GM06990 (cell line): ENCODE results near the gene ENKD1.
A peak's percentile ranks its signal among the peaks of the same experiment; 100 is the strongest.

Experiments
- DNase-seq: peaks from one replicate; pipeline ENCODE4 v3.0.0-alpha.2; 2011; ENCODE audit not compliant: insufficient read length; ENCODE audit errors: extremely low read depth
- H3K27me3 ChIP-seq: replicated peaks from 2 replicates; pipeline ENCODE4 v1.6.0; 2011; ENCODE audit warnings: low read length; ENCODE audit not compliant: control insufficient read depth, insufficient read depth
- H3K36me3 ChIP-seq: 2 replicates; pipeline ENCODE4 v1.5.1; 2011; ENCODE audit warnings: low read length; ENCODE audit not compliant: control insufficient read depth, insufficient read depth
- H3K4me3 ChIP-seq: replicated peaks from 2 replicates; pipeline ENCODE4 v1.5.1; 2011; ENCODE audit warnings: low read depth, mild to moderate bottlenecking, control low read depth, low read length
- TF ChIP-seq, protein P1 (sequence below): IDR thresholded peaks from 2 replicates; pipeline ENCODE4 v1.5.1; 2011; ENCODE audit warnings: low read length, control low read depth, mild to moderate bottlenecking, inconsistent platforms; ENCODE audit not compliant: insufficient read depth, poor library complexity, severe bottlenecking

Gene ENKD1

DNA sequence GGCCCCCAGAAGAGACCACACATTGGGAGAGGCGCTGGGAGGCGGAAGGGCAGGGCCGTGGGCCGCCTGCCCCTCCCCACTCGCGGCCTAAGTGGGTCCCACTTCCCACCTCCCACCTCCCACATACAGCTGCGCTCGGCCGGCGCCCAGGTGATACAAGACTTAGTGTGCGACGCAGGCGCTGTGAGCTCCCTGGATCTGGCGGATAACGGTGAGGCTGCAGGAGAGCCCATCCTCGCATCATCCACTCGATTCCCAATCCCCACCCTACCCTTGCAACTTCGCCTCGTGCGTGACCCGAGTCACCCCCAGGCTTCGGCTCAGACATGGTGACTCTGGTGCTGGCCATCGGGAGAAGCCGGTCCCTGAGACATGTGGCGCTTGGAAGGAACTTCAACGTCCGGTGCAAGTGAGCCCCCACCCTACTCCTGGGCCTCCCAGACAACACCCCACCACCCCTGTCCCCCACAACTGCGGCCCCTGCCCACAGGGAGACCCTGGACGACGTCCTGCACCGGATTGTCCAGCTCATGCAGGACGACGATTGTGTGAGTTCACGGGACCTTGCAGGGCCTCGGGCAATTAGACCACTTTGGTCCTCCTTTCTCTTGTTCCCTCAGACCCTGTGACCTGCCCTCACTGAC lies 17.7 kb downstream of the ENKD1 start:
- no peak overlapping the region for H3K4me3 ChIP-seq
- TF ChIP-seq, protein P1, sequence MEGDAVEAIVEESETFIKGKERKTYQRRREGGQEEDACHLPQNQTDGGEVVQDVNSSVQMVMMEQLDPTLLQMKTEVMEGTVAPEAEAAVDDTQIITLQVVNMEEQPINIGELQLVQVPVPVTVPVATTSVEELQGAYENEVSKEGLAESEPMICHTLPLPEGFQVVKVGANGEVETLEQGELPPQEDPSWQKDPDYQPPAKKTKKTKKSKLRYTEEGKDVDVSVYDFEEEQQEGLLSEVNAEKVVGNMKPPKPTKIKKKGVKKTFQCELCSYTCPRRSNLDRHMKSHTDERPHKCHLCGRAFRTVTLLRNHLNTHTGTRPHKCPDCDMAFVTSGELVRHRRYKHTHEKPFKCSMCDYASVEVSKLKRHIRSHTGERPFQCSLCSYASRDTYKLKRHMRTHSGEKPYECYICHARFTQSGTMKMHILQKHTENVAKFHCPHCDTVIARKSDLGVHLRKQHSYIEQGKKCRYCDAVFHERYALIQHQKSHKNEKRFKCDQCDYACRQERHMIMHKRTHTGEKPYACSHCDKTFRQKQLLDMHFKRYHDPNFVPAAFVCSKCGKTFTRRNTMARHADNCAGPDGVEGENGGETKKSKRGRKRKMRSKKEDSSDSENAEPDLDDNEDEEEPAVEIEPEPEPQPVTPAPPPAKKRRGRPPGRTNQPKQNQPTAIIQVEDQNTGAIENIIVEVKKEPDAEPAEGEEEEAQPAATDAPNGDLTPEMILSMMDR: no peak
- H3K36me3 ChIP-seq: peaks cover 42% of the 10 kb centered on the region
- DNase-seq: no peak
- no peaks in the 10 kb centered on the region for H3K27me3 ChIP-seq

DNA sequence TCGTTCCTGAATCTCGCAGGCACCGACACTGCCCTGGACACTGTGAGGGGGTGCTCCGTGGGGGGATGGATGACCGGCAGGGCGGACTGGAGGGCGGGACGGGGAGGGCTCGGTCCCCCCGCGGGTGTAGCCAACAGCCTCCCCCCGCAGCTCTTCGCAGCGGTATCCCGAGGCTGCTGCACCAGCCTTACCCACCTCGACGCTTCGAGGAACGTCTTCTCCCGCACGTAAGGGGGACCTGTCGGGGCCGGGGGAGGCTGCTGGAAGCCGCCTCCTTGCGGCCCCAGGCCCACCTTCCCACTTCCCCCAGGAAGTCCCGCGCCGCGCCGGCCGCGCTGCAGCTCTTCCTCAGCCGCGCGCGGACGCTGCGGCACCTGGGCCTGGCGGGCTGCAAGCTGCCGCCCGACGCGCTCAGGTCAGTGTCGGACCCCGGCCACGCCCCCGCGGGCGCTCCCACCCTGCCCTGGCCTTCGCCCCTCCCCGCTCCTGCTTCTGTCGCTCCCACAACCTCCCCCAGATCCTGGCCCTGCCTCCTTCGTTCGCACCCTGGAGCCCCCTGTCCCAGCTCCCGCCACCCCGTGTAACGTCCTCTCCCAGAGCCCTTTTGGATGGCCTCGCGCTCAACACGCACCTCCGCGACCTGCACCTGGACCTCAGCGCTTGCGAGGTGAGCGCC lies 18.3 kb downstream of the ENKD1 start:
- DNase-seq: no peak
- Histone ChIP-seq H3K4me3 (no peak overlapping the region), H3K36me3 (peaks cover 42% of the 10 kb centered on the region), H3K27me3 (no peaks in the 10 kb centered on the region)
- TF ChIP-seq, protein P1: no peak

DNA sequence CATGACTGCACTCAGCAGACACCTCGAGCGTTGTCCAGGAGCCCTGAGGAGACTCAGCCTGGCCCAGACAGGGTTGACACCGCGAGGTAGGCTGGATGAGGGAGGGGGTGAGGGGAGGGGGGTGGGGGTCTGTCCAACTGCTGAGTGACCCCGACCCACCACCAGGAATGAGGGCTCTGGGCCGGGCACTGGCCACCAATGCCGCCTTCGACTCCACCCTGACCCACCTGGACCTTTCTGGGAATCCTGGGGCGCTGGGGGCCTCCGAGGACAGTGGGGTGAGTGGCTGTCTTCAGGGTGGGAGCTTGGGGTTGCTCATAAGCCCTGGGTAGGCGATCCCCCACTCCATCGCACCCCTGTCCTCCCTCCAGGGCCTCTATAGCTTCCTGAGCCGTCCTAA lies 18.9 kb downstream of the ENKD1 start:
- H3K27me3 ChIP-seq: no peaks in the 10 kb centered on the region
- no peak overlapping the region for H3K4me3 ChIP-seq
- peaks cover 42% of the 10 kb centered on the region for H3K36me3 ChIP-seq
- no peak for DNase-seq
- TF ChIP-seq, protein P1: no peak

DNA sequence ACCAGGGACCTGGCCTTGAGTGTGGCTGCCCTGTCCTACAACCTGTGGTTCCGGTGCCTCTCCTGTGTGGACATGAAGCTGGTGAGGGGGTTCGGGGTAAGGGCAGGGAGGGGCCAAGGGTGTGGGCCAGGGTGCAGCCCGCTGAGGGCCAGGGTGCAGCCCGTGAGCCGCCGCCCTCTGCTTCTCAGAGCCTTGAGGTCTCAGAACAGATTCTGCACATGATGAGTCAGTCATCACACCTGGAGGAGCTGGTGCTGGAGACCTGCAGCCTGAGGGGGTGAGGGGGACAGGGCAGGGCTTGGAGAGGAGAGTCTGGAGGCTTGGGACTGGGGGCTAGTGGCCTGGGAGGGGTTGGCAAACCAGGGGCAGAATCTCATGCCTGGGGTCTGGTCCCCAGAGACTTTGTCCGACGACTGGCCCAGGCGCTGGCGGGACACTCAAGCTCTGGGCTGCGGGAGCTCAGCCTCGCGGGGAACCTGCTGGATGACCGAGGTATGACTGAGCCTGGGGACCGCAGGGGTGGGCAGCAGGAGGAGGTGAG lies 19.4 kb downstream of the ENKD1 start:
- peaks cover 39% of the 10 kb centered on the region for H3K36me3 ChIP-seq
- no peaks in the 10 kb centered on the region for H3K27me3 ChIP-seq
- H3K4me3 ChIP-seq: no peak overlapping the region
- DNase-seq: no peak
- TF ChIP-seq, protein P1: no peak

DNA sequence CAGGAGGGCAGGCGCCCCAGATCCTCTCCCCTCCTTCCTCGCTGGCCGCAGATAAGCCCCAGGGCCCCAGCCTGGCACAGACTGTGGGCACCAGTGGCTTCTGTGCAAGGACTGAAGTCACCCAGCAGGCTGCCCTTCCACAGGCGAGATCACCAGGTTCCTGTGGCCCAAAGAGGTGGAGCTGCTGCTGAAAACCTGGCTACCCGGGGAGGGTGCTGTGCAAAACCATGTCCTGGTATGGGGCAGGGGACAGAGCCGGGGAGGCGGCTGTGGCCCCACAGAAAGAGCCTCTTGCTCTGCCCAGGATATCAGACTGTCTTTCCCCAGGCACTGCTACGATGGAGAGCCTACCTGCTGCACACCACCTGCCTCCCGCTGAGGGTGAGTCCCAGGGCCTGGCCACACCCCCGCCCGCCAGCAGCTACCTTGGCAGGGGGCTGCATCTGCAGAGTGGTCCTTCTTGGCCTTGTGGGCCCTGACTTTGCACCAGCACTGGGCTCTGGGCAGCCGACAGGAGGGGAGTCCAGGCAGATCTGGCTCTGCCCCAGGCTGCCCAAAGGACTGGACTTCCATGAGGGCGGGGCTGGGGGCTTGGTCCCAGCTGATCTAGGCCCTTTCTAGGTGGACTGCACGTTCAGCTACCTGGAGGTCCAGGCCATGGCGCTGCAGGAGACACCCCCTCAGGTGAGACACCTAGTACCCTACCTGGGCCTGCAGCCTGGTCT lies 21.0 kb downstream of the ENKD1 start:
- DNase-seq: no peak
- Histone ChIP-seq H3K36me3 (peaks cover 27% of the 10 kb centered on the region), H3K4me3 (peak overlapping the region; percentile 75), H3K27me3 (no peaks in the 10 kb centered on the region)
- TF ChIP-seq, protein P1: no peak
